SIG-M5 (cell line): ENCODE results near the gene ARHGAP15.

Experiments used
- DNase-seq: peaks from one replicate; lab custom pipeline; 2025; lab: John Stamatoyannopoulos, UW

ARHGAP15 gene

GRCh38 chr2:143344780-143345179 is 215.6 kb downstream of the ARHGAP15 start:
- DNase-seq = no peak

GRCh38 chr2:143345887-143346787 is 216.9 kb downstream of the ARHGAP15 start:
- no peak for DNase-seq

- DNase-seq = no peak
Measured at GRCh38 chr2:143347271-143347695, 218.1 kb downstream of the ARHGAP15 start.

GRCh38 chr2:143347901-143348414 is 218.7 kb downstream of the ARHGAP15 start:
- no peak for DNase-seq

GRCh38 chr2:143354050-143354750 is 225.0 kb downstream of the ARHGAP15 start:
- DNase-seq = no peak

GRCh38 chr2:143355870-143356269 is 226.7 kb downstream of the ARHGAP15 start:
- DNase-seq = no peak

GRCh38 chr2:143356336-143356735 is 227.1 kb downstream of the ARHGAP15 start:
- DNase-seq = no peak

GRCh38 chr2:143356736-143357446 is 227.7 kb downstream of the ARHGAP15 start:
- DNase-seq = no peak

- DNase-seq = no peak
Measured at GRCh38 chr2:143357966-143358365, 228.7 kb downstream of the ARHGAP15 start.

GRCh38 chr2:143361346-143361745 is 232.1 kb downstream of the ARHGAP15 start:
- no peak for DNase-seq

- DNase-seq = no peak
Measured at GRCh38 chr2:143371616-143372015, 242.4 kb downstream of the ARHGAP15 start.

- DNase-seq = no peak
Measured at GRCh38 chr2:143375384-143375880, 246.2 kb downstream of the ARHGAP15 start.

- DNase-seq = no peak
Measured at GRCh38 chr2:143378996-143379395, 249.8 kb downstream of the ARHGAP15 start.

GRCh38 chr2:143379955-143380354 is 250.7 kb downstream of the ARHGAP15 start:
- no peak for DNase-seq

GRCh38 chr2:143382573-143382972 is 253.4 kb downstream of the ARHGAP15 start:
- no peak for DNase-seq

- no peak for DNase-seq
Measured at GRCh38 chr2:143383016-143383415, 253.8 kb downstream of the ARHGAP15 start.

- DNase-seq = no peak
Measured at GRCh38 chr2:143384111-143384510, 254.9 kb downstream of the ARHGAP15 start.

- no peak for DNase-seq
Measured at GRCh38 chr2:143390171-143390570, 261.0 kb downstream of the ARHGAP15 start.

- no peak for DNase-seq
Measured at GRCh38 chr2:143392358-143392757, 263.1 kb downstream of the ARHGAP15 start.

- DNase-seq = no peak
Measured at GRCh38 chr2:143394062-143394461, 264.8 kb downstream of the ARHGAP15 start.

GRCh38 chr2:143397884-143398614 is 268.8 kb downstream of the ARHGAP15 start:
- no peak for DNase-seq
